DMS153 treated with DMSO at 0.1 percent for 48 hours (cell line): Measurements from ENCODE around the gene TDRD9.
"Not testable (repeated sequence)": the region's sequence is repeated elsewhere in the genome, so short reads cannot be mapped to it uniquely, and the experiment has no call there.

Experiments
- DNase-seq: peaks from one replicate; lab custom pipeline; 2025; ENCODE audit not compliant: unreplicated experiment; lab: John Stamatoyannopoulos, UW

Gene TDRD9

GRCh38 chr14:103923863-103924262 lies 4.4 kb upstream of the TDRD9 start:
- DNase-seq, result no peak

- DNase-seq, result no peak
Measured at GRCh38 chr14:103925316-103925715, 2.9 kb upstream of the TDRD9 start.

- no peak for DNase-seq
Measured at GRCh38 chr14:103927566-103927965, 690 bp upstream of the TDRD9 start.

- DNase-seq, result no peak
Measured at GRCh38 chr14:103930051-103930604, 1.9 kb downstream of the TDRD9 start.

- DNase-seq, result no peak
Measured at GRCh38 chr14:103931422-103931821, 3.2 kb downstream of the TDRD9 start.

GRCh38 chr14:103932791-103933490 lies 4.7 kb downstream of the TDRD9 start:
- DNase-seq, result no peak

- DNase-seq, result no peak
Measured at GRCh38 chr14:103935102-103935501, 6.8 kb downstream of the TDRD9 start.

- no peak for DNase-seq
Measured at GRCh38 chr14:103941462-103941861, 13.2 kb downstream of the TDRD9 start.

GRCh38 chr14:103941973-103942736 lies 13.9 kb downstream of the TDRD9 start, which contains the start of gene RD3L:
RD3L (minus strand) TSS chr14:103942529; CDS start chr14:103941695, 834 bp downstream.
- DNase-seq, result no peak

- no peak for DNase-seq
Measured at GRCh38 chr14:103943673-103944072, 15.4 kb downstream of the TDRD9 start.

GRCh38 chr14:103946975-103947374 lies 18.7 kb downstream of the TDRD9 start:
- DNase-seq, result no peak

GRCh38 chr14:103948442-103948841 lies 20.2 kb downstream of the TDRD9 start:
- no peak for DNase-seq

GRCh38 chr14:103949131-103949790 lies 21.0 kb downstream of the TDRD9 start:
- DNase-seq, result no peak

- DNase-seq, result no peak
Measured at GRCh38 chr14:103960457-103961055, 32.3 kb downstream of the TDRD9 start.

GRCh38 chr14:103961928-103962578 lies 33.8 kb downstream of the TDRD9 start:
- DNase-seq, result no peak

- no peak for DNase-seq
Measured at GRCh38 chr14:103966631-103967030, 38.4 kb downstream of the TDRD9 start.

- no peak for DNase-seq
Measured at GRCh38 chr14:103969961-103970360, 41.7 kb downstream of the TDRD9 start.

- DNase-seq, result no peak
Measured at GRCh38 chr14:103973354-103973753, 45.1 kb downstream of the TDRD9 start.

GRCh38 chr14:103974575-103974974 lies 46.3 kb downstream of the TDRD9 start:
- DNase-seq, result no peak

- not testable (repeated sequence) for DNase-seq
Measured at GRCh38 chr14:103980623-103981238, 52.5 kb downstream of the TDRD9 start.
